ENCODE measurements around the gene NHS.

NHS gene

GRCh38 chrX:17736478-17736855 is 361.5 kb downstream of the NHS start:
- DNase-seq (ENCODE audit: low read depth): no peak

DNA sequence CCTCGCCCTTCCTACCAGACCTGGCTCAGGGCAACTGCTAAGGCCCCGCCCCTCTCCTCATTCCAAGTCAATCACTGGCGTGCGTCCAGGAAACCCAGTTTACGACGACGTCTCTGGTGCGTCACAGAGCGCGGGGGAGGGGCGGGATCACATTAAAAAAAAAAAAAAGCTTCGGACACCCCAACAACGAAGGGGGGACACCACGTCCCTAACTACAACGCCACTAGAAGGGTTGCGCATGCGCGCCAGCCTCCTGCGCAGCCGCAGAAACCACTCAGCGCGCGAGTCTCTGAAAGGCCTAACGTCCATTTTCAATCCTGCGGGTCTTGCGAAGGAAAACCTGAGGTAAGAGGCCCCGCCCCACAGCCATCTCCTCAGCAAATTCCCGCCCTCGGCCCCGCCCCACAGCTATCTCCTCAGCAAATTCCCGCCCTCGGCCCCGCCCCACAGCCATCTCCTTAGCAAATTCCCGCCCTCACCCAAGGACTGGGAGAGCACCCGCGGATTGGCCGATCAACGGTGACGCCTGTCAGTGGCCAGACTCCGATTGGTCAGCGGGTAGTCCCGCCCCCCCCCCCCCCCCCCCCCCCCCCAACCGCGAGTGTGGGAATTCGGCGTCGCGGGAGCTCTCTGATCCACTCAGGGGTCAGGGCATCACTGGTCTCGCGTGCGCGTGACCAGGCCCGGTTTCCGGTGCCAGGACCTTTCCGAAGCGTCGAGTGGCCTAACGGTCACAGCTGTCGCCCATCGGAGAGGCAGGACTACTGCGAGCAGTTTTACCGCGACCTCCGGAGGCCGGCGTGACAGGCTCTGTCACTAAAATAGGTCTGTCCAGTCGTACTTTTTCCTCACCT is 362.1 kb downstream of the NHS start, which contains the start of gene SCML1:
Gene SCML1 (plus strand): TSS at position 638 of the 854 bp plus-strand sequence. CDS start 6,694 bp downstream, outside the sequence.
- peak; percentile 94 for DNase-seq (ENCODE audit: low read depth)

DNA sequence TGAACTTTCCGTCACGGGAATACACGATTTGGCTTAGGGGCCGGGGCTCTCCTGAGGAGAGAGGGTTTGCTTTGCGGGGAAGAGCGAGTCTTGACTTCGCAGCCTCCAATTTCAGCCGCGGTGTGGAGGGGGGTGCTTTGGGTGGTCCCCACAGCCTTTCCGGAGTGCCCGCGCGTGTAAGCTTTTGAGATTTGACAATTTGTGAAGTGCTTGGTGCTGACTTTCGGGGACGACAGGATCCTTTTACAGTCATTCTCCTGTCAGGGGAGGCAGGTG is 362.6 kb downstream of the NHS start:
- DNase-seq (ENCODE audit: low read depth): no peak

DNA sequence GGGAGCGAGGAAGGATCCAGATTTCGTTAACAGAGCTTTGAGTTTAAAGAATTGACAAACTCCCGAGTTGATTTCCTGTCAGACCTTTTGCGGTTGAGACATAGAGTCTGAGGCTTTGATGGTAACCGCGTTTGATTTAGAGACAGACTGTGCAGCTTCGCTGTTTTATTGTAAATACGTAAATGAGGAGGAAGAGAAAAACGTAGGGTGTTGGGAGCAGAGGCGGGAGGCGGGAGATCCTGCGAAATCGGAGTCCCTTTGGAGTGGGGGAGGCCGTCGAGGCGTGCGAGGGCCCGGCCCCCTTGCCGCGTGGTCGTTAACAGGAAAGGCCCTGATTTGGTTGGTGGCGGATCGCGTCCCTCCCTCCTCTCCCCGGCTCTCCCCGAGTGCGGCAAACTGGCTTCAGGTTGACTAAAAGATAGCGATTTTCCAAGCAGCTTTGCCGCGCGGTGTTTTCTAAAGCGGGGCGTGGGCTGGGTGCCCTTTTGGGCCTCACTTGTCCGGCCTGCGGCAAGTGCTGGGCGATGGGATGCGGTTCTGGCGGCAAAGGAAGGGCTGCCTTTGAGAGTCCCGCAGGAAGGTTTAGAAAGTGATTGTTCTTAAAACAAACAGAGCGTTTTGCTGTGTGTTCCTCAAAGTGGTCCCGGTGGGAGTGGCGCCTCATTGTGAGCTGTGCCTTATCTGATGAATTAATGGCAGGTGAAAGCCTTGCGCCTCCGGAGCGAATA is 363.1 kb downstream of the NHS start:
- DNase-seq (ENCODE audit: low read depth): peak; percentile 62

DNA sequence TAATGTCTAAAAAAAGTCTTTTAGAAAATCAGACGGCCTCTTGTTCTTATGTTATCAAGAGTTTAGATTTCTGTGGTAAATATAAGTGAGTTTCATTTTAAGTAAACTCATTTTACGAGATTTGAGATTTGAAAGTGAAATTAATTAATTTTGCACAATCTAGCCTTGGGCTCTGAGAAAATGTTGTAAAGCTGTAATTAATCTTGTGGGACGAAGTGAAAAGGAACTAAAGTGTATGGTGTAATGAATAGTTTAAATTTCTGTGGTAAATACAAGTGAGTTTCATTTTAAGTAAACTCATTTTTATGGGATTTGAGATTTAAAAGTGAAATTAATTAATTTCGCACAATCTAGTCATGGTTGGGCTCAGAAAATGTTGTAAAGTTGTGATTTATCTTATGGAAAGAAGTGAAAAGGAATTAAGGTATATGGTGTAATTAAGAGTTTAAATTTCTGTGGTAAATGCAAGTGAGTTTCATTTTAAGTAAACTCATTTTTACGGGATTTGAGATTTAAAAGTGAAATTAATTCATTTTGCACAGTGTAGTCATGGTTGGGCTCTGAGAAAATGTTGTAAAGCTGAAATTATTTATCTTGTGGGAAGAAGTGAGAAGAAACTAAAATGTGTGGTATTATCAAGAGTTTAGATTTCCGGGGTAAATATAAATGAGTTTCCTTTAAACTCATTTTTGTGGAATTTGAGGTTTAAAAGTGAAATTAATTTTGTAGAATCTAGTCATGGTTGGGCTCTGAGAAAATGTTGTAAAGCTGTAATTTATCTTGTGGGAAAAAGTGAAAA is 363.9 kb downstream of the NHS start:
- DNase-seq (ENCODE audit: low read depth): no peak

- no peak for DNase-seq (ENCODE audit: low read depth)
These were observed 365.4 kb downstream of the NHS start for GRCh38 chrX:17740137-17741122.

- DNase-seq (ENCODE audit: low read depth): no peak
These were observed 366.1 kb downstream of the NHS start for GRCh38 chrX:17741123-17741511.

DNA sequence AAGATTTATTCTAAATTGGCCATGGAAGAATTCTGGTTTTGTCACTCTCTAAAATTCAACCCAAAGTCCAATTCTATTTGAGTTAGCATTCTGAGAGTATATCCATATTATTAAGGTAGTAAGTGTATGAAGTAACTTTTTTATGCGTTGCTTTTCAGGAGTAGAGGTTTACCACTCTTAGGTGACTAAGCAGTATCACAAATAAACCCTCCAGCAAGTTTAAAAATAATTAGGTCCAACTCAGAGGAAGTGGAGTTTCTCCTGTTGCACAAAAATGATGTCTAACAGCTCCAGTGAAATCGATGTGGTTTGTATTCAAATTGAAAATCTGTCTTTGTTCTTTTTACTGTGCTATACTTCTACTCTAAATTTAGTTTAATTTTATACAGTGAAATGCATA is 368.9 kb downstream of the NHS start:
- DNase-seq (ENCODE audit: low read depth): peak; percentile 45

DNA sequence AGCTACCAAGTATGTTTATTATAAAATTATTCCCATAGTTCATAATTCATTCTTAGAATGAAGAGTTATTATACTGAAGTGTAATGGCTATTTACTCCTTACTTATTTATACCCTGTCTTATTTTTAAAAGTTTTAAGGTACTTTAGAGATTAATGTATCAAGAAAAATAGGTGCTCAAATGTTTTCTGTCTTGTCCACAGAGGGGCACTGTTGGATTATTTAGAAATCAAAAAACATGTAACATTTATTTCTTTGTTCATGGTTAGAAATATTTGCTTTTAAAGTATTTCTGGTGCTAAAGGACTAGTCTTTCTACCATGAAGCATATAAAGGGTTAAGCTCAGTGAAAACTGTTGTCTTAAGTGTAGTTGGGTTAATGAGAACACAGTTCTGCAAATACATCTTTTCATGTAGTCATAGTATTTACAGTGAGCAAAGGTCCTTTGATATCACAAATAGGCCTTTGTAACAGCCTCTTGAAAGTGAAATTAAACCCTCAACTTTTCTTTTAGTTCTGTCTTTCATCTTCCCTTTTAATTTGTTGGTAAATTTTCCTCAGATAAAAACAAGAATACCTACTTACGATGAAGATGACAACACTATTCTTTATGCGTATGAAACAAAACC is 370.0 kb downstream of the NHS start:
- DNase-seq (ENCODE audit: low read depth): peak; percentile 17

GRCh38 chrX:17747692-17748091 is 372.7 kb downstream of the NHS start:
- no peak for DNase-seq (ENCODE audit: low read depth)

- DNase-seq (ENCODE audit: low read depth): no peak
These were observed 373.7 kb downstream of the NHS start for GRCh38 chrX:17748684-17749083.

- no peak for DNase-seq (ENCODE audit: low read depth)
These were observed 375.4 kb downstream of the NHS start for GRCh38 chrX:17750436-17750835.

DNA sequence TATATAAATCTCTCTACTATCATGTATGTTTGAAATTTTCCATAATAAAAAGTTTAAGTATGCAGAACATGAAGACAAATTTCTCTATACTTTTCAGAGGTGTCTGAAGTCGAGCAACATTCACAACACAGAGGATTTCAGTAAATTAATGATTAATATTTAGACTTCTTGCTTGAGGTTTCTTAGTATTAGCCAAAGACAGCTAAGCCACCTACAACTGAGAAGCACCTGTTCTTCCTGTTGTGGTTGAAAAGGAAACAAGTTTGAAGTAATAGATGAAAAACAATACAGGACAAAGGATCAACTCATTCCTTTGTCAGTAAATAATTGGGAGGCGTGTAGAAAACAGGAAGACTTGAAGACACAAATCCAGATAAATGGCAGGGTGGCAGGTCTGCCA is 383.4 kb downstream of the NHS start:
- no peak for DNase-seq (ENCODE audit: low read depth)

DNA sequence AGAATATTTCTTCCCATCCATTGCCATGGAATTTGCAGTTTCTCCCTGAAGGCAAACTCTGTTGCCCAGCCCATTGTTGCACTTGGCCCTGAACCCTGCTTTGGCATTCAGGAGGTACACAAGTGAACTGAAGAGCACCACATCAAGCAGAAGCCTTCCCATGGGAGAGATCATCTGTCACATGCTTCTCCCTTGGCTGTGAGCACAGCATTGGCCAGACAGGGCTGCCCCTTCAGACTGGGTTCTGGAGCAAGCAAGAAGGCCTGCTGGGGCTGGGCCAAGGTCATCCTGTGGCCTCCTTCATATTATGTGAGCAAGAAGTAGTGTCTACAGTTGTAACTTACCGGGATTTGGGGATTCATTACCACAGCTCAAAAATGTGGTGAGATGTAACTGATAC is 385.0 kb downstream of the NHS start:
- no peak for DNase-seq (ENCODE audit: low read depth)

DNA sequence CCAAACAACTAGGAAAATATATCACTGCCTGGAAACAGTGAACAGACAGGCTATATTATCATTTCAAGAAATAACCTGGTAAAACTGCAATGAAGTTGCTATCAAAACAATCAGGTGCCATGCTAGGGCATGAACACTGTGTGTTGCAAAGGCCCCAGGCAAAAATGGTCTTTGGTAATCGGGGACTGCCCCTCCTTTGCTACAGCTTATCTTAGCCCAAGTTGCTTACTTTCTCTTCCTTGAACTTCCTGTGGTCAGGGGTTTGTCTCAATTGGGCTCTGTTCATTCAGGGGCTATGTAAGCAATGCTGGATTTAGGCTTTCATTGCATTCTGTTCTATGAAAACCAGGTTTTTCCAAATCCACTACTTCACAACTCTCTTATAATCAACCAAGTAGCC is 392.7 kb downstream of the NHS start:
- no peak for DNase-seq (ENCODE audit: low read depth)

- DNase-seq (ENCODE audit: low read depth): no peak
These were observed 394.0 kb downstream of the NHS start for GRCh38 chrX:17768997-17769396.

DNA sequence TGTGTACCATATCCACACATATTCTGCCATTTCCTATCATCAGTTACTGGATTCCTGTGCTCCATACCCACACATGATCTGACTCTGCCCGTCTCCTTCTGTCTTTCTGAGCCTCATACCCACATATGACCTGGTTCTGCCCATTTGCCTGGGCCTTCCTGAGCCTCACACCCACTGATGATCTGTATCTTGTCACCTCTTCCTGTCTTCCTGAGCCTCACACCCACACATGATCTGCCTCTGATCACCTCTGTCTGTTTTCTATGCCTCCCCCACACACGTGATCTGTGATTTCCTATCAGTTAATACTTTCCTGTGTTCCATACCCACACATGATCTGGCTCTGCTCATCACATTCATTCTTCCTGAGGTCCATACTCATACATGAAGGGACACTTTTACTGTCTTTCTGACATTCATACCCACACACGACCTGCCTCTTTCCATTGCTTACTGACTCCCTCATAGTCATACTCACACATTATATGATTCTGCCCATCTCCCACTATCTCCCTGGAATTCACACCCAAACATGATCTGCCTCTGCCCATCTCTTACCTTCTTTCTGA is 394.8 kb downstream of the NHS start:
- no peak for DNase-seq (ENCODE audit: low read depth)

GRCh38 chrX:17773221-17773876 is 398.3 kb downstream of the NHS start:
- no peak for DNase-seq (ENCODE audit: low read depth)

DNA sequence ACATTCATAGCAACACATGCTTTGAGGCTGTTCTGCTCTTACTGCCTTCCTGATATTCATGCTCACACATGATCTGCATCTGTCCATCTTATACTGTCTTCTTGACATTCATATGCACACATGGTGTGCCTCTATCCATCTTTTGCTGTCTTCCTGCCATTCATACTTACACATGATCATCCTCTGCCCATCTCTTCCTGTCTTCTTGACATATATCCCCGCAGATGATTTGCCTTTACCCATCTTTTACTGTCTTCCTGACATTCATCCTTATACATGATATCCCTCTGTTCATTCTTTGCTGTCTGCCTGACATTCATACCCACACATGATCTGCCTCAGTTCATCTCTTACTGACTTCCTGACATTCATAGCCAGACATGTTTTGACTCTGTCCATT is 399.1 kb downstream of the NHS start:
- DNase-seq (ENCODE audit: low read depth): no peak

DNA sequence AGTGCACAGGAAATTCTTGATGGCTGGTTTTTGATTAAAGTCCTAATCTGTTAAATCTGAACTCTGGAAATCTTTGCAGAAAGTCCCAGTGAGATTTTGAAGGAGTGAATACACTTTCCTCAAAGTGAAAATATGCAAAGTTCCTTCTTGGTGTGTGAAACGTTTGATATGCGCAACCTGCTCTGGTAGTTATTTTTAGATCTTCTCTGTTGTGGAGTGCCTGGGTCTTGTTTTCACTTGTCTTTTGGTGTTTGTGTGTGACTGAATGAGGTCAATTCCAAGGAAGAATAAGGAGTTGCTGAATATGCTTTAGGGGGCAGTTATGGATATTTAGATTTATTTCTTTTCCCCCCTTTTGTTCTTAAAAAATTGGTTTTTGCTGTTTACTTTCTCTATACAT is 404.0 kb downstream of the NHS start:
- DNase-seq (ENCODE audit: low read depth): no peak

Measured in ELR (cell line).